GM13977 (cell line): ENCODE data around the gene CDH24.
A peak's percentile ranks its signal among the peaks of the same experiment; 100 is the strongest.
"Not testable (repeated sequence)": the region's sequence is repeated elsewhere in the genome, so short reads cannot be mapped to it uniquely, and the experiment has no call there.

Experiments
- DNase-seq: peaks from one replicate; pipeline ENCODE4 v3.0.0; 2012; ENCODE audit warnings: low spot score
- in situ Hi-C: fragments of 300-500 bp; cut with MboI; formaldehyde crosslinking; loops from one replicate; pipeline ENCODE4 v1.12.0; 2022; ENCODE audit warnings: low sequenced_read_pairs, low pct_unique_long_range_greater_than_20kb, mixed read lengths, inconsistent platforms; ENCODE audit not compliant: unreplicated experiment
- TF ChIP-seq, protein P1 (sequence below): IDR thresholded peaks from 2 replicates; pipeline ENCODE4 v1.5.1; 2012; ENCODE audit warnings: mild to moderate bottlenecking, control low read depth; ENCODE audit not compliant: insufficient read depth; ENCODE audit errors: extremely low read depth, missing control alignments

Gene CDH24

DNA sequence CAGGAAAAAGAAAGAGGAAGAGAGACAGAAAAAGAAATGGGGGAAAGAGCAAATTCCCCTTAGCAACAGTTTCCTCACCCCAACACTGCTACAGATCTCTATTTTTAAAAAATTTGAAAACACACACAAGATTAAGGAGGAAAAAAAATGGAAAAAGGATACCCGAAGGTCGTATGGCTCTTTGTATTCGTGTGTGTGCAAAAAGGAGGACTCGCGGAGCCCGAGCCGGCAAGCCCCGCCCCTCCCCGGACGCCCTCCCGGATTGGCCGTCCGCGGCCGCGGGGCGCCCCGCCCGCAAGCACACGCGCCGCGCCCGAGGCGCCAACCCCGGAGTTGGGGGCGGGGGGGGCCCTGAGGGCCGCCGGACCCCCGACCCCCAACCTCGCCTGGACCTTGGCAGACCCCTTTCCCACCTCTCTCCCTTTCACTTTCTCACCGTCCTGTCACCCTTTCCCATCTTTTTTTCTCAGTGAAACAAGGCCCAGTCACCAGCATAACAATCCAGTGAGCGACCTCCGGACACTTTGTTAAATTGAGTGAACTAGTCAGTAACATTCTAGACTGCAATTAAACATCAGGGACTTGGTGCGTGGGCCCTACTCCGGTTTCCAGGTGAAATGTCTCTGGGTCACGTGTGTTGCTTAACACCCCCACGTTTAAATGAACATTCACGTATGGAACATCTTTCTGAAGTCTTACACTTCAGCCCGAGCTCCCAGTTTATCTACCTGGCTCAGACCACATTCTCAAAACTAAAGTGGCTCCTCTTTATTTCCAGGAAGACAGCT, 47.2 kb downstream of the CDH24 start, which contains the start of gene C14orf93:
C14orf93 (minus strand) TSS at position 205 of the 788 bp plus-strand sequence. CDS start 11,120 bp downstream, outside the sequence.
- in situ Hi-C loops = no loop called here
- peak; percentile 91 for DNase-seq
- TF ChIP-seq, protein P1, sequence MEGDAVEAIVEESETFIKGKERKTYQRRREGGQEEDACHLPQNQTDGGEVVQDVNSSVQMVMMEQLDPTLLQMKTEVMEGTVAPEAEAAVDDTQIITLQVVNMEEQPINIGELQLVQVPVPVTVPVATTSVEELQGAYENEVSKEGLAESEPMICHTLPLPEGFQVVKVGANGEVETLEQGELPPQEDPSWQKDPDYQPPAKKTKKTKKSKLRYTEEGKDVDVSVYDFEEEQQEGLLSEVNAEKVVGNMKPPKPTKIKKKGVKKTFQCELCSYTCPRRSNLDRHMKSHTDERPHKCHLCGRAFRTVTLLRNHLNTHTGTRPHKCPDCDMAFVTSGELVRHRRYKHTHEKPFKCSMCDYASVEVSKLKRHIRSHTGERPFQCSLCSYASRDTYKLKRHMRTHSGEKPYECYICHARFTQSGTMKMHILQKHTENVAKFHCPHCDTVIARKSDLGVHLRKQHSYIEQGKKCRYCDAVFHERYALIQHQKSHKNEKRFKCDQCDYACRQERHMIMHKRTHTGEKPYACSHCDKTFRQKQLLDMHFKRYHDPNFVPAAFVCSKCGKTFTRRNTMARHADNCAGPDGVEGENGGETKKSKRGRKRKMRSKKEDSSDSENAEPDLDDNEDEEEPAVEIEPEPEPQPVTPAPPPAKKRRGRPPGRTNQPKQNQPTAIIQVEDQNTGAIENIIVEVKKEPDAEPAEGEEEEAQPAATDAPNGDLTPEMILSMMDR = no peak

DNA sequence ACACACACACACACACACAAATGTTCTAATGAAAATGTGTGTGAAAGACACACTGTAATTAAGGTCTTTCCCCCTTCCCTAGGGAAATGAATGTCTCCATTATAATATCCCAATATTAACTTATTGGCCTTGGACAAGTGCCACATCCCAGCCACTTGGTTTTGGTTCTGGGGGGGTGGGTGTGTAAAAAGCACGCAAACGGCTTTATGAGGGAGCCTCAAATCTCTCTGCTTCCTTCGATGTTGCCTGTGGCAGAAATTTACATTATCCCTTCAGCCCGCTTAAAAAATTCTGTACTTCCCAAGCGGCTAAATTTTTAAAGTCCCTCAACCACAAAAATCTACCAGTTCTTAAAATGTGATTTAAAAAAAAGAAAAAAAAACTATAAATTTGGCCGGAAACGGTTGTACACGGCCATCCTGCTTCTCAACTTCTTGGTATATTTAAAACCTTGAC, 47.8 kb downstream of the CDH24 start:
- TF ChIP-seq, protein P1 = no peak
- no peak for DNase-seq
- in situ Hi-C loops = no loop called here

DNA sequence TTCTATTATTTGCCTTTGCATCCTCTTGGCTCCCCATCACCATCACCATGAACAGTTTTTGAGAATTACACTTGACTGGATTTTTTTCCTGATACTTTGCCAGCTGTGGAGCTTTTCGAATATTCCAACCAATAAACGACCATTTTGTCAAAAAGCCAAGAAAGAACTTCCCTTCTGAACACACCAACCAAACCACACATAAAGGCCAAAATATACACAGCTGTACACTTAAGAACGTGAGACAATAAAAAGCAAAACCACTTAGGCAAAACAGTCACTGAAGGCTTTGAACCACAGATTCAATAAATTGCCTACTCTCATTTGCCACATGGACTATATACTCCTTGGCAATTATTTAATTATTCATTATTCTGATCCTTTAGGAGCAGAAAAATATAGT, 48.5 kb downstream of the CDH24 start:
- no peak for DNase-seq
- in situ Hi-C loops = no loop called here

GRCh38 chr14:23006544-23007419, 50.5 kb downstream of the CDH24 start:
- in situ Hi-C loops = no loop called here
- peak; percentile 97 for DNase-seq
- TF ChIP-seq, protein P1 = peak; percentile 40

More for the DNA sequence above, 48.5 kb downstream of the CDH24 start:
- TF ChIP-seq, protein P1 = no peak

DNA sequence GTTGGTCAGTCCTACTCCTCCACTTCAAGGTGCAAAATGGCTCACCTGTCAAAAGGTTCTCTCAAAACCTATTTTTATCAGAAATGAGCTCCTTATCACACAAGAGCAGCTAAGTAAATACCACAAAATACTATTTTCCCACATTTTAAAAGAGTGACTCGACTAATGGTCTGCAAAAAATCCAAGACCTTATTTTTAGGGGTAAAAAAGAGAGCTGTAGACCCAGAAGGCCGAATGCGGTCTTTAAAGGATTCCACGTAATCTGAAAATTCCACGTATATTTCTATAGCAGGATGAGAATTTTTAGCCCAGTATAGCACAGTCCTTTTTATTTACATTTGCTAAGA, 51.2 kb downstream of the CDH24 start:
- TF ChIP-seq, protein P1 = no peak
- DNase-seq = no peak
- in situ Hi-C loops = no loop called here

DNA sequence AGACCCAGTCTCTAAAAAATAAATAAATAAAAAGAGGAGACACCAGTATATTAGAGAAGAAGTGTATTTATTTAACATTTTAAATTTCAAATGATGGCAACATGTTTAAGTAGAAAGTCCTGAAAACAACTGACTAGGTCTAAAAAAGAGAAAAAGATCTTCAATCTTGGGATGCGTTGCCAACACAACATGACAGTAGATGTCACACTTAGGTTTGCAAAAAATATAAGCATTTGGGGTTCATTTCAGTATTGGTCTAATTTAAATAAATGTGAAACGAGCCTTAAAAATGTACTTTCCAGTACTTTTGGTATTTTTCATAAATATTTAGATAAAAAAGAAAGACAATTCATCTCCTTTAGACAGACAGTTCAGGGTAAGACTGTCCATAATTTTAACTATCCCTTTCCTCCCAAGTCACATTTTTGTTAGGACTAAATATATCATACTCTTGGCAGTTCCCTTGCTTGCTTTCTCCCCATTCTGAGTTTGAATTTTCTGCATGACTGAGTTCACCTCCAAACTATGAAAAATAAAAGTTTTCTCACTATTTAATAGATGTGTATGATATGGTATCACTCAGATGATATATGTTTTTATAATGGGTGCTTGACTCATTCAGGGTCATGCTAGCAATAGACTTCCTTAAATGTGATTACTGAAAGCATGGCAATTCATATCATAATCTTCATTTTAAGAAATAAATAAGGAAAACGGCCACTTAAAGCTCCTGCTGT, 51.7 kb downstream of the CDH24 start:
- in situ Hi-C loops = no loop called here
- no peak for DNase-seq

DNA sequence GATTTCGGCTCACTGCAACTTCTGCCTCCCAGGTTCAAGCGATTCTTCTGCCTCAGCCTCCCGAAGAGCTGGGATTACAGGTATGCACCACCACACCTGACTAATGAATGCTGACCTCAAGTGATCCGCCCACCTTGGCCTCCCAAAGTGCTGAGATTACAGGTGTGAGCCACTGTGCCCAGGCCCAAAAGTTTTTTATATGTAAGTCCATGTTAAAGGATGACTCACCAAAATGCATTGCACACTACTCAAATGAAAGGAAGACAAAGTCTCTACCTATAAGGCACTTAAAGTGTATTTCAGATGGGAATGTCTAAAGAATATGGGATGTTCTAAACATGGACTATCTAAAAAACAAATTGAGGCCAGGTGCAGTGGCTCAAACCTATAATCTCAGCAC, 53.0 kb downstream of the CDH24 start:
- in situ Hi-C loops, DNase-seq: not testable (repeated sequence)

More for the DNA sequence above, 51.7 kb downstream of the CDH24 start:
- TF ChIP-seq, protein P1 = no peak
